Astrocyte of the spinal cord (primary cell): Measurements from ENCODE around the gene EDN3.

Source experiments
- DNase-seq: peaks from one replicate; pipeline ENCODE4 v3.0.0; 2011; ENCODE audit warnings: low read depth, low spot score
- H3K4me3 ChIP-seq: 2 replicates; pipeline ENCODE4 v1.5.1; 2011; ENCODE audit warnings: low read depth, mild to moderate bottlenecking, low read length, moderate library complexity
- CTCF ChIP-seq: IDR thresholded peaks from 2 replicates; pipeline ENCODE4 v1.5.1; 2012; ENCODE audit warnings: low read depth, mild to moderate bottlenecking, low read length, inconsistent platforms
- in situ Hi-C: cut with HindIII; loops from 2 replicates; pipeline ENCODE4 v1.10.0; 2017; ENCODE audit warnings: low sequenced_read_pairs

The EDN3 gene

GRCh38 chr20:59300333-59301081, at the start of gene EDN3:
TSS of gene EDN3 (plus strand) at chr20:59300611. CDS start at chr20:59300813, 202 bp downstream.
- DNase-seq: no peak
- in situ Hi-C loops: no loop called here
- no peak within 1 kb of the TSS for H3K4me3 ChIP-seq
- TF ChIP-seq CTCF: no peak

- TF ChIP-seq CTCF: no peak
- in situ Hi-C loops: no loop called here
- no peak overlapping the region for H3K4me3 ChIP-seq
- no peak for DNase-seq
Measured at GRCh38 chr20:59253325-59253724, 47.1 kb upstream of the EDN3 start.

- H3K4me3 ChIP-seq: no peak overlapping the region
- DNase-seq: no peak
- TF ChIP-seq CTCF: no peak
- in situ Hi-C loops: no loop called here
Measured at GRCh38 chr20:59253779-59254319, 46.6 kb upstream of the EDN3 start.

GRCh38 chr20:59255256-59255655, 45.2 kb upstream of the EDN3 start:
- in situ Hi-C loops: no loop called here

GRCh38 chr20:59258221-59258621, 42.2 kb upstream of the EDN3 start:
- no peak overlapping the region for H3K4me3 ChIP-seq
- no peak for TF ChIP-seq CTCF
- in situ Hi-C loops: no loop called here
- DNase-seq: no peak

More at GRCh38 chr20:59255256-59255655, 45.2 kb upstream of the EDN3 start:
- H3K4me3 ChIP-seq: no peak overlapping the region
- no peak for TF ChIP-seq CTCF
- DNase-seq: no peak

- no peak overlapping the region for H3K4me3 ChIP-seq
- DNase-seq: no peak
- in situ Hi-C loops: no loop called here
- no peak for TF ChIP-seq CTCF
Measured at GRCh38 chr20:59259946-59260345, 40.5 kb upstream of the EDN3 start.
